Prostate gland (tissue), 2 donors: ENCODE results near the gene HDDC3. TPM values are rescaled to one million over a fixed set of nuclear protein-coding genes. Genes with fewer than 3 reads are reported as not detected.

ENCODE experiments used
- DNase-seq: peaks from one replicate; pipeline ENCODE4 v3.0.0-alpha.2; 2019; ENCODE audit warnings: low spot score
- H3K27ac ChIP-seq, 2 donors: fragments of 200-600 bp; sonication (generic); 2 replicates each; pipeline ENCODE4 v1.5.1; 2017 to 2019
- H3K27me3 ChIP-seq: fragments of 200-600 bp; sonication (generic); replicated peaks from 2 replicates; pipeline ENCODE4 v1.5.1; 2019; ENCODE audit not compliant: insufficient read depth
- H3K36me3 ChIP-seq, 2 donors: fragments of 200-600 bp; sonication (generic); 1 replicate in 1 of 2; 2 replicates in 1 of 2; pipeline versions ENCODE4 v1.5.1 to v1.8.1; 2017 to 2019
- H3K4me1 ChIP-seq: fragments of 200-600 bp; sonication (generic); replicated peaks from 2 replicates; pipeline ENCODE4 v1.5.1; 2019
- H3K4me3 ChIP-seq, 2 donors: fragments of 200-600 bp; sonication (generic); 2 replicates each; pipeline ENCODE4 v1.5.1; 2017 to 2019
- H3K9me3 ChIP-seq: fragments of 200-600 bp; sonication (generic); 2 replicates; pipeline ENCODE4 v1.5.1; 2017
- POLR2A ChIP-seq: fragments of 450-650 bp; IDR thresholded peaks from one replicate; pipeline ENCODE4 v1.6.1; 2016; ENCODE audit warnings: antibody characterized with exemption, mild to moderate bottlenecking
- POLR2AphosphoS5 ChIP-seq: sonication (generic); formaldehyde crosslinking; IDR thresholded peaks from one replicate; pipeline ENCODE4 v1.6.1; 2017; ENCODE audit warnings: antibody characterized with exemption
- WGBS: methylation state at CpG from one replicate; pipeline ENCODE4 v1.1.5; 2018; 5-methylcytosine and 5-hydroxymethylcytosine counted together
- intact Hi-C: fragments of 100-400 bp; cut with DNase I; formaldehyde crosslinking; loops from one replicate; pipeline ENCODE4 v1.14.2; 2022
- total RNA-seq, 2 donors: library from RNA; depleted of rRNA; stranded (reverse); fragments of >200 nt; gene quantifications; one replicate each; pipeline ENCODE4 v1.1.0, GENCODE V29; 2016
- TF ChIP-seq, protein P1 (sequence below), 4 experiments: fragments of 200-600 bp in 2 of 4; fragments of 450-650 bp in 2 of 4; sonication (generic) in 2 of 4; IDR thresholded peaks; 1 replicate in 3 of 4; 2 replicates in 1 of 4; pipeline ENCODE4 v1.5.1; 2016 to 2019; ENCODE audit warnings: antibody characterized with exemption in 4 of 4, mild to moderate bottlenecking in 2 of 4, moderate library complexity in 2 of 4

HDDC3 gene
- total RNA-seq, 2 donors from 2014 or later: 16.2 to 30.6 TPM

DNA sequence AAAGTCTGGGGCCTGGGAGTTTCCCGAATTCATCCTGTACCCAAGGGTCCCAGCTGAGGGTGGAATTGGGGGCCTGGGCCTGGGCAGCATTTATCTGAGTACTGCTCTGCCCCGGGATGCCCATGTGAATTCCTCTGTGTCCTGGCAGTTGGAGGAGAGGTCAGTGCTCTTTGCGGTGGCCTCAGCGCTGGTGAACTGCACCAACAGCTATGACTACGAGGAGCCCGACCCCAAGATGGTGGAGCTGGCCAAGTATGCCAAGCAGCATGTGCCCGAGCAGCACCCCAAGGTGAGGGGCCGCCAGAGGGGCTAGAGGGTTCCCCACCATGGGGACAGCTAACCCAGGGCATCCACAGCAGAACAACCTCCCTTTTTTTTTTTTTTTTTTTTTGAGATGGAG, 16.2 kb upstream of the HDDC3 start:
- no peak overlapping the region for H3K27ac ChIP-seq
- H3K4me3 ChIP-seq: no peak overlapping the region
- H3K4me1 ChIP-seq: no peaks in the 10 kb centered on the region
- TF ChIP-seq POLR2AphosphoS5: no peak
- TF ChIP-seq, protein P1, sequence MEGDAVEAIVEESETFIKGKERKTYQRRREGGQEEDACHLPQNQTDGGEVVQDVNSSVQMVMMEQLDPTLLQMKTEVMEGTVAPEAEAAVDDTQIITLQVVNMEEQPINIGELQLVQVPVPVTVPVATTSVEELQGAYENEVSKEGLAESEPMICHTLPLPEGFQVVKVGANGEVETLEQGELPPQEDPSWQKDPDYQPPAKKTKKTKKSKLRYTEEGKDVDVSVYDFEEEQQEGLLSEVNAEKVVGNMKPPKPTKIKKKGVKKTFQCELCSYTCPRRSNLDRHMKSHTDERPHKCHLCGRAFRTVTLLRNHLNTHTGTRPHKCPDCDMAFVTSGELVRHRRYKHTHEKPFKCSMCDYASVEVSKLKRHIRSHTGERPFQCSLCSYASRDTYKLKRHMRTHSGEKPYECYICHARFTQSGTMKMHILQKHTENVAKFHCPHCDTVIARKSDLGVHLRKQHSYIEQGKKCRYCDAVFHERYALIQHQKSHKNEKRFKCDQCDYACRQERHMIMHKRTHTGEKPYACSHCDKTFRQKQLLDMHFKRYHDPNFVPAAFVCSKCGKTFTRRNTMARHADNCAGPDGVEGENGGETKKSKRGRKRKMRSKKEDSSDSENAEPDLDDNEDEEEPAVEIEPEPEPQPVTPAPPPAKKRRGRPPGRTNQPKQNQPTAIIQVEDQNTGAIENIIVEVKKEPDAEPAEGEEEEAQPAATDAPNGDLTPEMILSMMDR (IDR thresholded peaks at IDR 0.05): no peak
- TF ChIP-seq POLR2A: no peak
- intact Hi-C loops: no loop called here
- peaks cover 15 to 29% of the 10 kb centered on the region in 2 donors for H3K36me3 ChIP-seq
- WGBS: 98% methylated on average over 8 of the region's 8 CpGs
- H3K27me3 ChIP-seq: no peaks in the 10 kb centered on the region
- H3K9me3 ChIP-seq: no peaks in the 10 kb centered on the region
- no peak for DNase-seq

DNA sequence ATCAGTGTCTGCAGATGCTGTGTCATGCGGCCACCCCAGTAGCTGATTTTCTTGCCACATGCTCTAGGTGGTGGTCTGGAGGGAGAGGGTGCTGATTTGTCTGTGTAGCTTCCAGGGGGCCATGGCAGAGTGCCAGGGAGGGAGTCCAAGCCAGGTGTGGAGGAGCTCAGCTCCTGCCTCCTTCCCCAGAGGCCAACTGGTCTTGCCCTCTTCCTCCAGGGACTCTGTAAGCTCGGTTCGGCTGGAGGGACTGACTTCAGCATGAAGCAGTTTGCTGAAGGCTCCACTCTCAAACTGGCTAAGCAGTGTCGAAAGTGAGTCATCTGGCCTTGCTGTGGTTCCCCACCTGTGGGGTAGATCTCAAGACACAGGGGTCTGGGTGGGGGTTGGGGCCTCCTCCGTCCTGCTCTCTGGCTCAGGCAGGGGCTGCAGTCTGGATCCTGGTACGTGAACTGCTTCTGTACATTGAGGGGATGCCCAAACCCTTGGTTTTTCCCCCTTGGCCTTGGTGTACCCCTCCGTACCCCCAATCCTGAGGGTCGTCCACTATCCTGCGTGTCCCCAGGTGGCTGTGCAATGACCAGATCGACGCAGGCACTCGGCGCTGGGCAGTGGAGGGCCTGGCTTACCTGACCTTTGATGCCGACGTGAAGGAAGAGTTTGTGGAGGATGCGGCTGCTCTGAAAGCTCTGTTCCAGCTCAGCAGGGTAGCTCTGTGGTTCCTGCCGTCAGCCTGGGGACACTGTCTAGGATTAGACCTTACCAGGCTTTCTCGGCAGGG, 15.4 kb upstream of the HDDC3 start:
- DNase-seq: no peak
- Histone ChIP-seq H3K27me3 (no peaks in the 10 kb centered on the region), H3K36me3 (peaks cover 18 to 26% of the 10 kb centered on the region in 2 donors), H3K4me3 (no peak overlapping the region), H3K9me3 (no peaks in the 10 kb centered on the region), H3K27ac (no peak overlapping the region), H3K4me1 (no peaks in the 10 kb centered on the region)
- intact Hi-C loops: no loop called here
- no peak for TF ChIP-seq POLR2AphosphoS5
- TF ChIP-seq, protein P1 (IDR thresholded peaks at IDR 0.05): no peak
- no peak for TF ChIP-seq POLR2A
- 92% methylated on average over 18 of the region's 18 CpGs for WGBS

DNA sequence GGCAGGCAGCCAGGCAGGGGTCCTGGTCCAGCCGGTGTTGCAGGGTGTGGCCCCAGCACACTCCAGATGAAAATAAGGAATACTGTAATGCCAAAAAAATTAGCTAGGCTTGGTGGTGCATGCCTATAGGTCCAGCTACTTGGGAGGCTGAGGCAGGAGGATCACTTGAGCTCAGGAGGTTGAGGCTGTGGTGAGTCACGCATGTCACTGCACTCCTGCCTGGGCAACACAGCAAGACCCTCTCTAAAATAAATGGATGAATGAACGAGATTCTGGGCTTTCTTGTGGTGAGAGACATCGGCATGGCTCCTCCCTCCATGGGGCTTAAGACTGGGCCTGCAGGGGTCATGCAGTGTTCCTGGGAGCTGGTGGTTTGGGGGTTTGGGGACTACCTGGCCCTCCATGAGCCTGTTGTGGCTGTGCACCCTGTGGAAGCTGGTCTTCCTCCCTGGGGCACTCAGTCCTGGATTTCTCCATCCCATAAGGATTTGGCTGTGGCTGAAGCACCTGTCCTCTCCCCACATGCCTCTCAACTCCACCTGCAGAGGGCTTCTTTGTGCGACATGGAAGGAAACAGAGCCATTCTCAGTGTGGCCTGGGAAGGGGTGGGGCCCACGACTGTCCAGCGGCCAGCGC, 14.7 kb upstream of the HDDC3 start:
- intact Hi-C loops: no loop called here
- no peak overlapping the region for H3K27ac ChIP-seq
- no peak for DNase-seq
- 76% methylated on average over 8 of the region's 8 CpGs for WGBS
- H3K9me3 ChIP-seq: no peaks in the 10 kb centered on the region
- no peak for TF ChIP-seq POLR2A
- no peaks in the 10 kb centered on the region for H3K27me3 ChIP-seq
- H3K4me3 ChIP-seq: no peak overlapping the region
- H3K36me3 ChIP-seq: peaks cover 19 to 23% of the 10 kb centered on the region in 2 donors
- no peaks in the 10 kb centered on the region for H3K4me1 ChIP-seq

DNA sequence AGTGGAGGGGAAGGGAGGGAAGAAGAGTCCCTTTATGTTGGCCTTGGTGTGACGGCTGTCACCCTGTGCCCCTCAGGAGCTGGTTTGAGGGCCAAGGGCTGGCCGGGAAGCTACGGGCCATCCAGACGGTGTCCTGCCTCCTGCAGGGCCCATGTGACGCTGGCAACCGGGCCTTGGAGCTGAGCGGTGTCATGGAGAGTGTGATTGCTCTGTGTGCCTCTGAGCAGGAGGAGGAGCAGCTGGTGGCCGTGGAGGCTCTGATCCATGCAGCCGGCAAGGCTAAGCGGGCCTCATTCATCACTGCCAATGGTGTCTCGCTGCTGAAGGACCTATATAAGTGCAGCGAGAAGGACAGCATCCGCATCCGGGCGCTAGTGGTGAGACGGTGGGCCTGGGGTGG, 14.2 kb upstream of the HDDC3 start:
- H3K27me3 ChIP-seq: no peaks in the 10 kb centered on the region
- no peak overlapping the region for H3K27ac ChIP-seq
- peaks cover 20 to 23% of the 10 kb centered on the region in 2 donors for H3K36me3 ChIP-seq
- no peaks in the 10 kb centered on the region for H3K4me1 ChIP-seq
- intact Hi-C loops: no loop called here
- no peak for TF ChIP-seq POLR2AphosphoS5
- no peak for TF ChIP-seq POLR2A
- TF ChIP-seq, protein P1 (IDR thresholded peaks at IDR 0.05): no peak
- 87% methylated on average over 16 of the region's 16 CpGs for WGBS
- no peaks in the 10 kb centered on the region for H3K9me3 ChIP-seq
- no peak for DNase-seq
- H3K4me3 ChIP-seq: no peak overlapping the region

DNA sequence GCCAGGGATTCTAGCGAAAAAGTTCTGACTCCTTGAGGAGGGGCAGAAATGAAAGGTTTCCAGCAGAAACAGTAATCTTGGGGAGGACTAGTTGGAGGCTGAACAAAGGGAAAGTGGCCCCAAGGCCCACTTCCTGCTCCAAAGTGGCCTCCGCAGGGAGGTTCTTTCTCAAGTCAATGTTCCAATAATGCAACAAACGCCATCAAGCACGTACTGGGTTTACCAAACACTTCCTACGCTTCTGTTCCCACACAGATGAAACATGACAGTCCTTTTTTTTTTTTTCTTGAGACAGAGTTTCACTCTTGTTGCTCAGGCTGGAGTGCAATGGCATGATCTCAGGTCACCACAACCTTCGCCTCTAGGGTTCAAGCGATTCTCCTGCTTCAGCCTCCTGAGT, 12.7 kb upstream of the HDDC3 start:
- no peaks in the 10 kb centered on the region for H3K4me1 ChIP-seq
- no peak overlapping the region for H3K27ac ChIP-seq
- H3K36me3 ChIP-seq: peaks cover 31 to 33% of the 10 kb centered on the region in 2 donors
- no peaks in the 10 kb centered on the region for H3K27me3 ChIP-seq
- 97% methylated on average over 7 of the region's 7 CpGs for WGBS
- intact Hi-C loops: no loop called here
- TF ChIP-seq POLR2A (no peak), POLR2AphosphoS5 (no peak)
- TF ChIP-seq, protein P1 (IDR thresholded peaks at IDR 0.05): no peak
- H3K9me3 ChIP-seq: no peaks in the 10 kb centered on the region
- DNase-seq: no peak
- H3K4me3 ChIP-seq: no peak overlapping the region
